Testis (tissue), 2 donors: Measurements from ENCODE around the gene CRYZ.

Experiments
- CTCF ChIP-seq, 3 experiments: fragments of 450-650 bp in 2 of 3; fragments of 200-600 bp in 1 of 3; sonication (generic) in 1 of 3; IDR thresholded peaks; one replicate each; pipeline ENCODE4 v1.5.1; 2016 to 2019; ENCODE audit warnings: antibody characterized with exemption in 3 of 3, mild to moderate bottlenecking in 2 of 3, moderate library complexity in 1 of 3
- POLR2A ChIP-seq: fragments of 450-650 bp; IDR thresholded peaks from one replicate; pipeline ENCODE4 v1.6.1; 2017; ENCODE audit warnings: antibody characterized with exemption, mild to moderate bottlenecking, moderate library complexity

GRCh38 chr1:74775735-74776134 lies 42.9 kb upstream of the CRYZ start:
- TF ChIP-seq CTCF (IDR thresholded peaks at IDR 0.05) (no peak), POLR2A (no peak)
